ENCODE results near the gene BTG3.

BTG3 gene

GRCh38 chr21:17570786-17571185 lies 41.9 kb downstream of the BTG3 start:
- DNase-seq (ENCODE audit: low spot score) = no peak
- in situ Hi-C loops (cut with MboI; ENCODE audit: low sequenced_read_pairs, unreplicated experiment) = loop anchor here (25.0 kb wide), 1 partner anchor 183 kb away; no protein-coding TSS in a partner anchor
- TF ChIP-seq, protein P1, sequence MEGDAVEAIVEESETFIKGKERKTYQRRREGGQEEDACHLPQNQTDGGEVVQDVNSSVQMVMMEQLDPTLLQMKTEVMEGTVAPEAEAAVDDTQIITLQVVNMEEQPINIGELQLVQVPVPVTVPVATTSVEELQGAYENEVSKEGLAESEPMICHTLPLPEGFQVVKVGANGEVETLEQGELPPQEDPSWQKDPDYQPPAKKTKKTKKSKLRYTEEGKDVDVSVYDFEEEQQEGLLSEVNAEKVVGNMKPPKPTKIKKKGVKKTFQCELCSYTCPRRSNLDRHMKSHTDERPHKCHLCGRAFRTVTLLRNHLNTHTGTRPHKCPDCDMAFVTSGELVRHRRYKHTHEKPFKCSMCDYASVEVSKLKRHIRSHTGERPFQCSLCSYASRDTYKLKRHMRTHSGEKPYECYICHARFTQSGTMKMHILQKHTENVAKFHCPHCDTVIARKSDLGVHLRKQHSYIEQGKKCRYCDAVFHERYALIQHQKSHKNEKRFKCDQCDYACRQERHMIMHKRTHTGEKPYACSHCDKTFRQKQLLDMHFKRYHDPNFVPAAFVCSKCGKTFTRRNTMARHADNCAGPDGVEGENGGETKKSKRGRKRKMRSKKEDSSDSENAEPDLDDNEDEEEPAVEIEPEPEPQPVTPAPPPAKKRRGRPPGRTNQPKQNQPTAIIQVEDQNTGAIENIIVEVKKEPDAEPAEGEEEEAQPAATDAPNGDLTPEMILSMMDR (IDR thresholded peaks at IDR 0.05; ENCODE audit: borderline replicate concordance, control extremely low read depth, extremely low read depth, insufficient read depth, missing control alignments) = no peak

GRCh38 chr21:17560377-17561025 lies 52.2 kb downstream of the BTG3 start:
- no peak for DNase-seq (ENCODE audit: low spot score)
- in situ Hi-C loops (cut with MboI; ENCODE audit: low sequenced_read_pairs, unreplicated experiment) = loop anchor here (25.0 kb wide), 1 partner anchor 173 kb away; no protein-coding TSS in a partner anchor
- TF ChIP-seq, protein P1 (IDR thresholded peaks at IDR 0.05; ENCODE audit: borderline replicate concordance, control extremely low read depth, extremely low read depth, insufficient read depth, missing control alignments) = no peak

- TF ChIP-seq, protein P1 (IDR thresholded peaks at IDR 0.05; ENCODE audit: borderline replicate concordance, control extremely low read depth, extremely low read depth, insufficient read depth, missing control alignments) = peak; percentile 25
- in situ Hi-C loops (cut with MboI; ENCODE audit: low sequenced_read_pairs, unreplicated experiment) = loop anchor here (25.0 kb wide), 1 partner anchor 168 kb away; no protein-coding TSS in a partner anchor
- DNase-seq (ENCODE audit: low spot score) = no peak
Measured at GRCh38 chr21:17554679-17555465, 57.8 kb downstream of the BTG3 start.

DNA sequence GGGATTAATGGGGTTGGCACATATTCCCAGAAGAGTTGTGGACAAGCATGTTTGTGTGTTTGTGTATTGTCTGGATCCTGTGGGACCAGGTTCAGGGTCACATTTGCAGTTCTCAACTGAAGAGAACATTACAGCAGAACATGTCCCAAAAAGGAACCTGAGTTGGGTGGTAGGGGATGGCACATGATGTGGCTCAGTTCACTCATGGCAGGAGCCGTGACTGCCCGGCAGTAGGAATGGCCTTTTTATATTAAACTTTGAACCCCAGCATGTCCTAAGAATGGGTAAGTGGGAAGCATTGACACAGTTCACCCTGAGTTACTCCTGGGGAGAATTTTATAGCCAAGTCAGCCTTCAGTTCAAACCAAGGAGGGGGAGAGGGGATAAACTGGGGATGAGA lies 58.6 kb downstream of the BTG3 start:
- in situ Hi-C loops (cut with MboI; ENCODE audit: low sequenced_read_pairs, unreplicated experiment) = loop anchor here (25.0 kb wide), 1 partner anchor 167 kb away; no protein-coding TSS in a partner anchor
- no peak for DNase-seq (ENCODE audit: low spot score)
- TF ChIP-seq, protein P1 (IDR thresholded peaks at IDR 0.05; ENCODE audit: borderline replicate concordance, control extremely low read depth, extremely low read depth, insufficient read depth, missing control alignments) = no peak

DNA sequence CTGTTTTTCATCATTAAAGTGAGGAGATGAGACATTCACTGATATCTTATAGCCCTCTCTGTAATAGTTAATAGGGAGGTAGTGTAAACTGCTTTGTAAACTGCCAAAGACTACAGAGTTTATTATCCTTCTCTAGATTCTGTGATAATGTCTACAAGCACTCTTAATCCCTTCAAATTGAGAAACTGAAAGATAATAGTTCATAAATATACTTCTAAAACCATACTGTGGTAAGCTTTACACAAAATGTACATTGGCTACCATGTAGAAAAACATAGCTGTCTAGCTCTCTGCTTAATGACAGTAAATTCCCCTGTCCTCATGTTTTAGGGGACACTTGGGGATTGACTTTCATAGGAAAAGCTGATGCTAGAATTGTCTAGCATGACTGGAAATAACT lies 60.3 kb downstream of the BTG3 start:
- no peak for DNase-seq (ENCODE audit: low spot score)
- in situ Hi-C loops (cut with MboI; ENCODE audit: low sequenced_read_pairs, unreplicated experiment) = loop anchor here (25.0 kb wide), 1 partner anchor 165 kb away; no protein-coding TSS in a partner anchor
- TF ChIP-seq, protein P1 (IDR thresholded peaks at IDR 0.05; ENCODE audit: borderline replicate concordance, control extremely low read depth, extremely low read depth, insufficient read depth, missing control alignments) = no peak

- in situ Hi-C loops (cut with MboI; ENCODE audit: low sequenced_read_pairs, unreplicated experiment) = loop anchor here (25.0 kb wide), 1 partner anchor 163 kb away; no protein-coding TSS in a partner anchor
- TF ChIP-seq, protein P1 (IDR thresholded peaks at IDR 0.05; ENCODE audit: borderline replicate concordance, control extremely low read depth, extremely low read depth, insufficient read depth, missing control alignments) = no peak
- no peak for DNase-seq (ENCODE audit: low spot score)
Measured at GRCh38 chr21:17550671-17551308, 61.9 kb downstream of the BTG3 start.
